Endothelial cell of umbilical vein (primary cell): ENCODE data around the gene HECW1. TPM values are rescaled to one million over a fixed set of nuclear protein-coding genes. Genes with fewer than 3 reads are reported as not detected.

Experiments used
- BruUV-seq: library from RNA; stranded (reverse); fragments of 400-500 nt; replicated peaks from 2 replicates; lab custom pipeline; 2021; lab: Mats Ljungman, UMichigan
- CTCF ChIA-PET: fragments of 300-600, 350-600 bp; sonication (Branson Sonifier 250); formaldehyde crosslinking; loops from one replicate; lab custom pipeline; 2021; ENCODE audit warnings: antibody characterized with exemption, inconsistent platforms; lab: Charles Lee
- POLR2A ChIA-PET: fragments of 300-600, 350-600 bp; sonication (Branson Sonifier 250); formaldehyde crosslinking; loops from one replicate; lab custom pipeline; 2021; ENCODE audit warnings: antibody characterized with exemption, inconsistent platforms; lab: Charles Lee
- DNase-seq: peaks from one replicate; pipeline ENCODE4 v3.0.0-alpha.2; 2011; ENCODE audit warnings: low read depth, low spot score
- FAIRE-seq: peaks from 2 replicates; lab custom pipeline; 2011; peaks lifted over from hg19 to GRCh38; lab: Jason Lieb, UNC
- H2AFZ ChIP-seq: 2 replicates; pipeline ENCODE4 v1.6.0; 2012; ENCODE audit warnings: low read depth, low read length, control low read depth, inconsistent platforms
- H3K27ac ChIP-seq: 2 replicates; pipeline ENCODE4 v1.5.1; 2011; ENCODE audit warnings: low read depth, mild to moderate bottlenecking, control low read depth, low read length, moderate library complexity; ENCODE audit not compliant: insufficient read depth
- H3K27me3 ChIP-seq, 2 experiments: 2 replicates each; pipeline versions ENCODE4 v1.6.0 to v1.6.1; 2011; ENCODE audit warnings: low read length in 2 of 2, mixed read lengths in 1 of 2; ENCODE audit not compliant: control insufficient read depth in 2 of 2, insufficient read depth in 2 of 2
- H3K36me3 ChIP-seq, 2 experiments: 2 replicates in 1 of 2; 3 replicates in 1 of 2; pipeline ENCODE4 v1.5.1; 2011; ENCODE audit warnings: low read length in 2 of 2, mild to moderate bottlenecking in 1 of 2, moderate library complexity in 1 of 2; ENCODE audit not compliant: control insufficient read depth in 2 of 2, insufficient read depth in 2 of 2; ENCODE audit errors: extremely low read depth in 1 of 2
- H3K4me1 ChIP-seq: 3 replicates; pipeline ENCODE4 v1.5.1; 2011; ENCODE audit warnings: mild to moderate bottlenecking, low read length; ENCODE audit not compliant: control insufficient read depth, insufficient read depth; ENCODE audit errors: extremely low read depth
- H3K4me2 ChIP-seq: 2 replicates; pipeline ENCODE4 v1.6.1; 2011; ENCODE audit warnings: low read length, control low read depth, mixed read lengths; ENCODE audit not compliant: insufficient read depth
- H3K4me3 ChIP-seq, 3 experiments: fragments of 200-600 bp in 1 of 3; sonication (generic), shearing (Covaris generic) in 1 of 3; replicated peaks in 1 of 3; 2 replicates each; pipeline ENCODE4 v1.5.1; 2011 to 2016; ENCODE audit warnings: control low read depth in 3 of 3, low read length in 3 of 3, mild to moderate bottlenecking in 2 of 3, inconsistent platforms in 1 of 3, low read depth in 1 of 3, moderate library complexity in 1 of 3; ENCODE audit not compliant: insufficient read depth in 1 of 3
- H3K79me2 ChIP-seq: 2 replicates; pipeline ENCODE4 v1.6.0; 2012; ENCODE audit warnings: low read length, inconsistent platforms; ENCODE audit not compliant: control insufficient read depth, insufficient read depth
- H3K9ac ChIP-seq: replicated peaks from 2 replicates; pipeline ENCODE3; 2011; ENCODE audit warnings: low read length, control low read depth; ENCODE audit not compliant: insufficient read depth; ENCODE audit errors: extremely low read depth
- H3K9me1 ChIP-seq: replicated peaks from 3 replicates; pipeline ENCODE4 v1.6.0; 2011; ENCODE audit warnings: mild to moderate bottlenecking, low read length; ENCODE audit not compliant: control insufficient read depth, insufficient read depth; ENCODE audit errors: extremely low read depth
- H3K9me3 ChIP-seq: replicated peaks from 2 replicates; pipeline ENCODE4 v1.5.1; 2012; ENCODE audit warnings: low read length, inconsistent platforms; ENCODE audit not compliant: control insufficient read depth, insufficient read depth
- H4K20me1 ChIP-seq: replicated peaks from 2 replicates; pipeline ENCODE3; 2011; ENCODE audit warnings: mild to moderate bottlenecking, low read length; ENCODE audit not compliant: control insufficient read depth, insufficient read depth; ENCODE audit errors: extremely low read depth
- CTCF ChIP-seq, 2 donors: IDR thresholded peaks; 1 replicate in 1 of 2; 2 replicates in 1 of 2; pipeline ENCODE4 v1.5.1; 2011; ENCODE audit warnings: low read length in 2 of 2, mild to moderate bottlenecking in 2 of 2, moderate library complexity in 2 of 2, control low read depth in 1 of 2, inconsistent platforms in 1 of 2, low read depth in 1 of 2; ENCODE audit not compliant: insufficient read depth in 1 of 2; ENCODE audit errors: extremely low read depth in 1 of 2
- EZH2 ChIP-seq: IDR thresholded peaks from 2 replicates; pipeline ENCODE4 v1.6.1; 2012; ENCODE audit warnings: borderline replicate concordance, low read depth, mild to moderate bottlenecking, moderate library complexity, low read length, inconsistent platforms; ENCODE audit not compliant: severe bottlenecking
- FOS ChIP-seq: IDR thresholded peaks from 2 replicates; pipeline ENCODE4 v1.6.1; 2011; ENCODE audit warnings: mild to moderate bottlenecking, low read length, moderate library complexity, borderline replicate concordance; ENCODE audit not compliant: insufficient read depth
- GATA2 ChIP-seq: IDR thresholded peaks from 2 replicates; pipeline ENCODE4 v1.7.0; 2011; ENCODE audit warnings: low read depth, mild to moderate bottlenecking, moderate library complexity, mixed read lengths, low read length; ENCODE audit not compliant: insufficient read length, insufficient read depth
- JUN ChIP-seq: IDR thresholded peaks from 2 replicates; pipeline ENCODE4 v1.6.1; 2011; ENCODE audit warnings: borderline replicate concordance, low read depth; ENCODE audit not compliant: insufficient read length, insufficient read depth
- MAX ChIP-seq: IDR thresholded peaks from 2 replicates; pipeline ENCODE4 v1.6.1; 2011; ENCODE audit not compliant: insufficient read depth, insufficient read length
- MYC ChIP-seq: IDR thresholded peaks from one replicate; pipeline ENCODE4 v1.6.1; 2011; ENCODE audit warnings: mild to moderate bottlenecking, low read depth, low read length
- POLR2A ChIP-seq: IDR thresholded peaks from 2 replicates; pipeline ENCODE4 v1.6.1; 2012; ENCODE audit warnings: low read depth, mild to moderate bottlenecking, control low read depth, low read length
- POLR2AphosphoS5 ChIP-seq: IDR thresholded peaks from 2 replicates; pipeline ENCODE4 v1.6.1; 2012; ENCODE audit warnings: low read depth, mild to moderate bottlenecking, control low read depth, low read length, moderate library complexity; ENCODE audit not compliant: insufficient read depth
- dilution Hi-C: fragments of 300-500 bp; cut with MboI; formaldehyde crosslinking; loops from one replicate; pipeline ENCODE4 v1.15.0; 2019; ENCODE audit warnings: low sequenced_read_pairs; ENCODE audit not compliant: extremely low pct_ligation_motif_present
- intact Hi-C: fragments of 100-400 bp; cut with micrococcal nuclease; formaldehyde crosslinking; loops from one replicate; pipeline ENCODE4 v1.10.0; 2022
- polyA plus RNA-seq, 4 experiments: library from polyadenylated mRNA; depleted of rRNA in 3 of 4; stranded (reverse) in 3 of 4; unstranded in 1 of 4; fragments of >200 nt; gene quantifications; 2 replicates each; pipeline versions ENCODE4 v1.2.1 to v1.2.3, GENCODE V29; 2011 to 2012; ENCODE audit warnings: missing spikeins in 1 of 4
- total RNA-seq: library from RNA; stranded (reverse); gene quantifications from 2 replicates; pipeline ENCODE4 v1.2.3, GENCODE V29; 2021

The HECW1 gene
- total and polyA plus RNA-seq, 2 donors (not counting 3 experiments of a cell fraction or from before 2014, with no cell fraction given) = not detected

- TF ChIP-seq JUN (no peak), POLR2AphosphoS5 (no peak), CTCF (IDR thresholded peaks at IDR 0.05; ENCODE audit: extremely low read depth in 1 of 2, insufficient read depth in 1 of 2, low read depth in 1 of 2, low read length in 2 of 2) (no peak), FOS (no peak), EZH2 (no peak), GATA2 (no peak), MYC (no peak), MAX (no peak), POLR2A (no peak)
- DNase-seq (no peak), FAIRE-seq (no peak)
- Histone ChIP-seq H3K9me1 (no peaks in the 10 kb centered on the region), H3K36me3 (no peaks in the 10 kb centered on the region), H3K4me3 (no peak overlapping the region), H3K27ac (no peak overlapping the region), H3K4me1 (no peaks in the 10 kb centered on the region), H3K27me3 (peaks cover 1 to 10% of the 10 kb centered on the region in 2 experiments), H3K79me2 (no peaks in the 10 kb centered on the region), H3K9ac (no peak overlapping the region), H4K20me1 (no peaks in the 10 kb centered on the region), H3K4me2 (no peak overlapping the region), H2AFZ (no peak overlapping the region), H3K9me3 (no peaks in the 10 kb centered on the region)
- intact Hi-C loops = no loop called here
- BruUV-seq = no TSS peak
- dilution Hi-C loops = no loop called here
- POLR2A ChIA-PET = no interaction called here
- CTCF ChIA-PET = interaction anchor here (1.2 to 1.4 kb wide), 3 partner anchors 9 to 229 kb away, joined by 3 to 4 read pairs (median 4); no protein-coding TSS in a partner anchor
Measured at GRCh38 chr7:43170571-43170970, 58.1 kb downstream of the HECW1 start.
